GM19468 (cell line): ENCODE measurements around the gene MAP2K1.
"Not testable (repeated sequence)": the region's sequence is repeated elsewhere in the genome, so short reads cannot be mapped to it uniquely, and the experiment has no call there.

Source experiments
- ATAC-seq: cut with Tn5 transposase; IDR thresholded peaks from one replicate; pipeline ENCODE4 v1.9.1; 2021; ENCODE audit warnings: mild to moderate bottlenecking, moderate library complexity, moderate number of reproducible peaks; ENCODE audit not compliant: unreplicated experiment; ENCODE audit errors: extremely low read depth

The MAP2K1 gene

GRCh38 chr15:66419471-66419870, 32.8 kb downstream of the MAP2K1 start:
- no peak for ATAC-seq

GRCh38 chr15:66422347-66422746, 35.6 kb downstream of the MAP2K1 start:
- no peak for ATAC-seq

GRCh38 chr15:66423149-66423548, 36.4 kb downstream of the MAP2K1 start:
- ATAC-seq = no peak

- ATAC-seq = no peak
These were observed 38.4 kb downstream of the MAP2K1 start for GRCh38 chr15:66424963-66425612.

- no peak for ATAC-seq
These were observed 39.1 kb downstream of the MAP2K1 start for GRCh38 chr15:66425837-66426236.

- no peak for ATAC-seq
These were observed 42.4 kb downstream of the MAP2K1 start for GRCh38 chr15:66429117-66429516.

- ATAC-seq = no peak
These were observed 42.8 kb downstream of the MAP2K1 start for GRCh38 chr15:66429546-66429945.

GRCh38 chr15:66430627-66431255, 44.0 kb downstream of the MAP2K1 start:
- ATAC-seq = no peak

- no peak for ATAC-seq
These were observed 47.0 kb downstream of the MAP2K1 start for GRCh38 chr15:66433726-66434125.

GRCh38 chr15:66440501-66440900, 53.8 kb downstream of the MAP2K1 start:
- no peak for ATAC-seq

- no peak for ATAC-seq
These were observed 65.7 kb downstream of the MAP2K1 start for GRCh38 chr15:66452420-66452819.

- no peak for ATAC-seq
These were observed 66.4 kb downstream of the MAP2K1 start for GRCh38 chr15:66452971-66453580.

- ATAC-seq = no peak
These were observed 67.4 kb downstream of the MAP2K1 start for GRCh38 chr15:66454143-66454542.

GRCh38 chr15:66456211-66456610, 69.5 kb downstream of the MAP2K1 start:
- no peak for ATAC-seq

- ATAC-seq = no peak
These were observed 73.3 kb downstream of the MAP2K1 start for GRCh38 chr15:66459818-66460615.

- not testable (repeated sequence) for ATAC-seq
These were observed 74.6 kb downstream of the MAP2K1 start for GRCh38 chr15:66461294-66461693.

- no peak for ATAC-seq
These were observed 75.2 kb downstream of the MAP2K1 start for GRCh38 chr15:66461917-66462316.

GRCh38 chr15:66462627-66463026, 75.9 kb downstream of the MAP2K1 start:
- no peak for ATAC-seq

GRCh38 chr15:66465294-66465693, 78.6 kb downstream of the MAP2K1 start:
- not testable (repeated sequence) for ATAC-seq

- not testable (repeated sequence) for ATAC-seq
These were observed 80.7 kb downstream of the MAP2K1 start for GRCh38 chr15:66467162-66468040.
